Body of pancreas (tissue), 4 donors: ENCODE results near the gene MAPK13.

Source experiments
- CTCF ChIP-seq, 7 experiments: fragments of 450-650 bp in 4 of 7; fragments of 200-600 bp in 3 of 7; sonication (generic) in 3 of 7; IDR thresholded peaks; one replicate each; pipeline ENCODE4 v1.5.1; 2016 to 2019; ENCODE audit warnings: antibody characterized with exemption in 7 of 7
- POLR2A ChIP-seq, 3 donors: fragments of 450-650 bp; IDR thresholded peaks; one replicate each; pipeline ENCODE4 v1.6.1; 2016; ENCODE audit warnings: antibody characterized with exemption in 3 of 3, mild to moderate bottlenecking in 2 of 3

DNA sequence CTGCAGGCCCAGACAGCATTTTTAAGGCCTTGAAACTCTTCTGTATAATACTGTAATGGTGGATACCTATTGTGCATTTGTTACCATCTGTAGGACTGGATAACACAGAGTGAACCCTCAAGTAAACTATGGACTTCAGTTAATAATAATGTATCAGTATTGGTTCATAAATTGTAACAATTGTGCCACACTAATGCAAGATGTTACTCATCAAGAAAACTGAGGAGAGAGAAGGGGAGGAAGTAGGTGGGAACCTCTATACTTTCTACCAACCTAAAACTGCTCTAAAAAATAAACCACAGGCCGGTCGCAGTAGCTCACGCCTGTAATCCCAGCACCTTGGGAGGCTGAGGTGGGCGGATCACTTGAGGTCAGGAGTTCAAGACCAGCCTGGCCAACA lies 10.8 kb downstream of the MAPK13 start:
- TF ChIP-seq CTCF (IDR thresholded peaks at IDR 0.05) (no peak), POLR2A (IDR thresholded peaks at IDR 0.05) (no peak)
